H1 (cell line): ENCODE measurements around the gene TPSD1. TPM values are rescaled to one million over a fixed set of nuclear protein-coding genes. Genes with fewer than 3 reads are reported as not detected.

ENCODE experiments used
- CTCF ChIA-PET: fragments of 300-600 bp; sonication (Branson Sonifier 250); formaldehyde crosslinking; loops from one replicate; lab custom pipeline; 2021; ENCODE audit not compliant: partially characterized antibody; lab: Charles Lee
- POLR2A ChIA-PET: fragments of 300-600 bp; sonication (Branson Sonifier 250); formaldehyde crosslinking; loops from one replicate; lab custom pipeline; 2021; ENCODE audit warnings: inconsistent platforms; ENCODE audit not compliant: partially characterized antibody; lab: Charles Lee
- DNase-seq, 2 experiments: peaks; one replicate each; pipeline versions ENCODE4 v3.0.0 to v3.0.0-alpha.2; 2010 to 2022; ENCODE audit warnings: low spot score in 2 of 2, low read depth in 1 of 2, mixed read lengths in 1 of 2
- FAIRE-seq: peaks from 2 replicates; lab custom pipeline; 2011; peaks lifted over from hg19 to GRCh38; lab: Jason Lieb, UNC
- H2AFZ ChIP-seq: 2 replicates; pipeline ENCODE4 v1.8.1; 2012; ENCODE audit warnings: low read length, inconsistent platforms
- H2AK5ac ChIP-seq: 2 replicates; pipeline ENCODE4 v1.6.1; 2013; ENCODE audit warnings: low read depth, low read length
- H2BK120ac ChIP-seq: replicated peaks from 2 replicates; pipeline ENCODE3; 2013; ENCODE audit warnings: low read depth, low read length, inconsistent platforms
- H2BK12ac ChIP-seq: 2 replicates; pipeline ENCODE4 v1.6.1; 2013; ENCODE audit warnings: low read depth, low read length
- H2BK15ac ChIP-seq: 2 replicates; pipeline ENCODE4 v1.6.1; 2013; ENCODE audit warnings: low read length
- H2BK20ac ChIP-seq: 2 replicates; pipeline ENCODE4 v1.6.1; 2013; ENCODE audit warnings: low read length
- H2BK5ac ChIP-seq: 2 replicates; pipeline ENCODE4 v1.6.1; 2013; ENCODE audit warnings: low read depth, low read length
- H3K14ac ChIP-seq: 2 replicates; pipeline ENCODE4 v1.6.1; 2013; ENCODE audit warnings: inconsistent platforms; ENCODE audit not compliant: insufficient read length
- H3K18ac ChIP-seq: 2 replicates; pipeline ENCODE4 v1.6.1; 2013; ENCODE audit warnings: low read length; ENCODE audit errors: extremely low read depth
- H3K23ac ChIP-seq: 2 replicates; pipeline ENCODE4 v1.6.1; 2013; ENCODE audit warnings: inconsistent platforms; ENCODE audit not compliant: insufficient read length
- H3K23me2 ChIP-seq: 2 replicates; pipeline ENCODE4 v1.6.1; 2013; ENCODE audit warnings: low read depth, low read length
- H3K27ac ChIP-seq: 2 replicates; pipeline ENCODE4 v1.6.1; 2011; ENCODE audit warnings: low read depth, low read length, inconsistent platforms
- H3K27me3 ChIP-seq, 4 experiments: replicated peaks in 1 of 4; 1 replicate in 1 of 4; 2 replicates in 3 of 4; pipeline versions ENCODE4 v1.6.1 to v1.8.1; 2011 to 2013; ENCODE audit warnings: low read length in 3 of 4, mild to moderate bottlenecking in 3 of 4, inconsistent platforms in 2 of 4, mixed read lengths in 2 of 4, moderate library complexity in 1 of 4; ENCODE audit not compliant: control insufficient read depth in 3 of 4, insufficient read depth in 3 of 4; ENCODE audit errors: extremely low read depth in 1 of 4
- H3K36me3 ChIP-seq, 4 experiments: 2 replicates each; pipeline versions ENCODE4 v1.6.1 to v1.8.1; 2011 to 2013; ENCODE audit warnings: mild to moderate bottlenecking in 4 of 4, low read length in 3 of 4, moderate library complexity in 2 of 4, control low read depth in 1 of 4, inconsistent platforms in 1 of 4; ENCODE audit not compliant: insufficient read depth in 4 of 4, control insufficient read depth in 2 of 4
- H3K4ac ChIP-seq: replicated peaks from 2 replicates; pipeline ENCODE3; 2013; ENCODE audit warnings: low read length, low read depth, mixed read lengths, inconsistent platforms; ENCODE audit not compliant: insufficient read length
- H3K4me1 ChIP-seq, 4 experiments: replicated peaks in 1 of 4; 1 replicate in 1 of 4; 2 replicates in 3 of 4; pipeline versions ENCODE4 v1.6.1 to v1.8.1; 2011 to 2013; ENCODE audit warnings: low read length in 3 of 4, inconsistent platforms in 2 of 4, mixed read lengths in 1 of 4; ENCODE audit not compliant: insufficient read depth in 4 of 4, control insufficient read depth in 3 of 4
- H3K4me2 ChIP-seq, 2 experiments: 2 replicates each; pipeline versions ENCODE4 v1.6.1 to v1.8.1; 2011 to 2013; ENCODE audit warnings: low read depth in 2 of 2, low read length in 2 of 2, control low read depth in 1 of 2, inconsistent platforms in 1 of 2, mild to moderate bottlenecking in 1 of 2; ENCODE audit not compliant: insufficient read depth in 1 of 2
- H3K4me3 ChIP-seq, 4 experiments: fragments of 200-600, 300-600 bp in 1 of 4; sonication (generic), shearing (Covaris generic), sonication (Bioruptor Twin) in 1 of 4; 2 replicates each; pipeline versions ENCODE4 v1.5.1 to v1.8.1; 2011 to 2016; ENCODE audit warnings: low read length in 4 of 4, low read depth in 3 of 4, control low read depth in 2 of 4, inconsistent platforms in 2 of 4, mild to moderate bottlenecking in 2 of 4, mixed read lengths in 1 of 4, moderate library complexity in 1 of 4; ENCODE audit not compliant: insufficient read depth in 2 of 4; ENCODE audit errors: extremely low read depth in 1 of 4
- H3K56ac ChIP-seq: replicated peaks from 2 replicates; pipeline ENCODE3; 2013; ENCODE audit warnings: low read depth, mild to moderate bottlenecking, mixed read lengths, low read length, inconsistent platforms; ENCODE audit not compliant: insufficient read length
- H3K79me1 ChIP-seq: 2 replicates; pipeline ENCODE4 v1.6.1; 2013; ENCODE audit warnings: low read depth, low read length, control low read depth
- H3K79me2 ChIP-seq, 2 experiments: 2 replicates each; pipeline versions ENCODE4 v1.6.1 to v1.8.1; 2012 to 2013; ENCODE audit warnings: low read length in 2 of 2, mild to moderate bottlenecking in 2 of 2, inconsistent platforms in 1 of 2; ENCODE audit not compliant: insufficient read depth in 2 of 2, control insufficient read depth in 1 of 2
- H3K9ac ChIP-seq, 4 experiments: replicated peaks in 1 of 4; 1 replicate in 1 of 4; 2 replicates in 3 of 4; pipeline versions ENCODE4 v1.6.1 to v1.8.1; 2011 to 2013; ENCODE audit warnings: low read depth in 3 of 4, low read length in 3 of 4, control low read depth in 2 of 4, mild to moderate bottlenecking in 2 of 4, moderate library complexity in 2 of 4, inconsistent platforms in 1 of 4; ENCODE audit errors: extremely low read depth in 1 of 4
- H3K9me3 ChIP-seq, 2 experiments: 2 replicates each; pipeline versions ENCODE4 v1.6.1 to v1.8.1; 2012 to 2013; ENCODE audit warnings: mild to moderate bottlenecking in 2 of 2, moderate library complexity in 2 of 2, control low read depth in 1 of 2, inconsistent platforms in 1 of 2, low read depth in 1 of 2, low read length in 1 of 2, mixed read lengths in 1 of 2; ENCODE audit not compliant: insufficient read depth in 2 of 2
- H4K20me1 ChIP-seq, 2 experiments: replicated peaks in 1 of 2; 2 replicates each; pipeline versions ENCODE3 to v1.8.1; 2011 to 2013; ENCODE audit warnings: inconsistent platforms in 2 of 2, low read length in 2 of 2, mild to moderate bottlenecking in 1 of 2; ENCODE audit not compliant: insufficient read depth in 2 of 2, control insufficient read depth in 1 of 2
- H4K5ac ChIP-seq: 2 replicates; pipeline ENCODE4 v1.6.1; 2013; ENCODE audit warnings: low read length, low read depth, mixed read lengths, inconsistent platforms; ENCODE audit not compliant: insufficient read length
- H4K8ac ChIP-seq: 2 replicates; pipeline ENCODE4 v1.8.0; 2013; ENCODE audit warnings: mild to moderate bottlenecking, moderate library complexity, low read length, inconsistent platforms; ENCODE audit not compliant: insufficient read depth; ENCODE audit errors: extremely low read depth
- H4K91ac ChIP-seq: replicated peaks from 2 replicates; pipeline ENCODE3; 2013; ENCODE audit warnings: low read length, mixed read lengths, inconsistent platforms; ENCODE audit not compliant: insufficient read length
- JUN ChIP-seq: IDR thresholded peaks from 2 replicates; pipeline ENCODE4 v1.6.1; 2011; ENCODE audit warnings: low read depth, mild to moderate bottlenecking, improper control_type of control experiment, low read length
- POLR2AphosphoS5 ChIP-seq: IDR thresholded peaks from 2 replicates; pipeline ENCODE4 v1.6.1; 2011; ENCODE audit warnings: low read depth, low read length
- ZNF274 ChIP-seq: IDR thresholded peaks from 2 replicates; pipeline ENCODE4 v1.7.0; 2012; ENCODE audit warnings: low read length, borderline replicate concordance; ENCODE audit errors: extremely low read depth
- WGBS, 2 experiments: shearing (Covaris generic) in 1 of 2; methylation state at CpG; one replicate each; pipeline versions ENCODE4 v1.1.6 to v1.1.7; 2013 to 2015; ENCODE audit warnings: low lambda C conversion rate in 2 of 2, mixed read lengths in 2 of 2, inconsistent platforms in 1 of 2, low coverage in 1 of 2, missing lambda C conversion rate in 1 of 2; ENCODE audit not compliant: insufficient replicate concordance in 2 of 2, insufficient coverage in 1 of 2, insufficient read length in 1 of 2; ENCODE audit errors: extremely low coverage in 1 of 2, missing lambda C conversion rate in 1 of 2; 5-methylcytosine and 5-hydroxymethylcytosine counted together
- polyA plus RNA-seq, 7 experiments: library from polyadenylated mRNA; depleted of rRNA in 3 of 7; stranded (reverse) in 5 of 7; unstranded in 2 of 7; fragments of >200 nt in 5 of 7; fragments of 200-250 nt in 2 of 7; gene quantifications; 1 replicate in 5 of 7; 2 replicates in 1 of 7; 4 replicates in 1 of 7; pipeline versions ENCODE4 v1.2.1 to v1.2.3, GENCODE V29; 2011 to 2013; ENCODE audit warnings: missing spikeins in 2 of 7, mixed read lengths in 2 of 7
- total RNA-seq: library from RNA; stranded (reverse); fragmentation: NEBNext Ultra II Directional; extraction: Animal tissue kit (Norgen Biotek cat#: 25700); gene quantifications from 2 replicates; pipeline ENCODE4 v1.2.1, GENCODE V29; 2021

Gene TPSD1
- total and polyA plus RNA-seq, 2 of the 8 experiments (the other 6 are each of a cell fraction or from before 2014, with no cell fraction given): 0.26 TPM; not detected in 1

GRCh38 chr16:1213796-1214372 lies 42.0 kb upstream of the TPSD1 start:
- H3K9me3 ChIP-seq: no peaks in the 10 kb centered on the region
- no peak overlapping the region for H3K56ac ChIP-seq
- H3K27me3 ChIP-seq: no peaks in the 10 kb centered on the region
- no peak overlapping the region for H2BK5ac ChIP-seq
- H3K23ac ChIP-seq: no peak overlapping the region
- no peaks in the 10 kb centered on the region for H3K79me1 ChIP-seq
- H4K20me1 ChIP-seq: peaks cover 0 to 10% of the 10 kb centered on the region in 2 experiments
- DNase-seq (no peak), FAIRE-seq (no peak)
- no peak overlapping the region for H3K9ac ChIP-seq
- no peaks in the 10 kb centered on the region for H3K79me2 ChIP-seq
- no peak overlapping the region for H3K14ac ChIP-seq
- H4K5ac ChIP-seq: no peak overlapping the region
- ChIA-PET POLR2A (no interaction called here), CTCF (no interaction called here)
- no peaks in the 10 kb centered on the region for H3K4me1 ChIP-seq
- TF ChIP-seq POLR2AphosphoS5 (no peak), JUN (no peak), ZNF274 (no peak)
- 89% methylated on average over 21 of the region's 25 CpGs; no CpG with 5 or more reads in 1 of the 2 experiments for WGBS, 2 experiments
- no peak overlapping the region for H4K91ac ChIP-seq
- H4K8ac ChIP-seq: no peak overlapping the region
- H2BK20ac ChIP-seq: no peak overlapping the region
- no peak overlapping the region for H3K18ac ChIP-seq
- H3K4me3 ChIP-seq: no peak overlapping the region
- H3K36me3 ChIP-seq: peaks cover 4 to 70% (median 9%) of the 10 kb centered on the region in 4 experiments; a peak in 4 of 8 replicates
- H2BK15ac ChIP-seq: no peak overlapping the region
- H2AK5ac ChIP-seq: no peak overlapping the region
- H2BK12ac ChIP-seq: no peak overlapping the region
- no peak overlapping the region for H3K27ac ChIP-seq
- H2BK120ac ChIP-seq: no peak overlapping the region
- no peak overlapping the region for H2AFZ ChIP-seq
- H3K23me2 ChIP-seq: no peaks in the 10 kb centered on the region
- no peak overlapping the region for H3K4me2 ChIP-seq
- no peak overlapping the region for H3K4ac ChIP-seq
